ENCODE measurements around the gene ASPHD1.

DNA sequence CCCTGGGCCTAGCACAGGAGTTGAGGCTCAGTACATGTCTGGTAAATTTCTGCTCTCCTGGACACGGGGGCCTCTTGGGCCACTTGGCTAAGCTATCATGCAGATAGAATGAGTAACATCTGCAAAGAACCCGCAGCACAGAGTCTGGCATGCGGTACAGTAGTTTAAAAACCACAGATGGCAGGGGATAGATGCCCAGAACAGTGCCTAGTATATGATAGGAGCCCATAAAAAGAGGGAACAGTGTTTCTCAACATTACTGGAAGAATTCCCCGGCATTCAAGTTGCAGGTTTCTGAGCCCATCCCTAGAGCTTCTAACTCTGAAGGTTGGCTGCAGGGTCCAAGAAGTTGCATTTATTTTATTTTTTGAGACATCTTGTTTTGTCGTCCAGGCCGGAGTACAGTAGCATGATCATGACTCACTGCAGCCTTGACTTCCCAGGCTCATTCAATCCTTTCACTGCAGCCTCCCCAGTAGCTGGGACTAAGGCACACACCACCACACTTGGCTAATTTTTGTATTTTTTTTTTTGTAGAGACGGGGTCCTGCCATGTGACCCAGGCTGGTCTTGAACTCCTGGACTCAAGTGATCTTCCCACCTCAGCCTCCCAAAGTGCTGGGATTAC is 43.0 kb upstream of the ASPHD1 start:
- TF ChIP-seq, protein P1, sequence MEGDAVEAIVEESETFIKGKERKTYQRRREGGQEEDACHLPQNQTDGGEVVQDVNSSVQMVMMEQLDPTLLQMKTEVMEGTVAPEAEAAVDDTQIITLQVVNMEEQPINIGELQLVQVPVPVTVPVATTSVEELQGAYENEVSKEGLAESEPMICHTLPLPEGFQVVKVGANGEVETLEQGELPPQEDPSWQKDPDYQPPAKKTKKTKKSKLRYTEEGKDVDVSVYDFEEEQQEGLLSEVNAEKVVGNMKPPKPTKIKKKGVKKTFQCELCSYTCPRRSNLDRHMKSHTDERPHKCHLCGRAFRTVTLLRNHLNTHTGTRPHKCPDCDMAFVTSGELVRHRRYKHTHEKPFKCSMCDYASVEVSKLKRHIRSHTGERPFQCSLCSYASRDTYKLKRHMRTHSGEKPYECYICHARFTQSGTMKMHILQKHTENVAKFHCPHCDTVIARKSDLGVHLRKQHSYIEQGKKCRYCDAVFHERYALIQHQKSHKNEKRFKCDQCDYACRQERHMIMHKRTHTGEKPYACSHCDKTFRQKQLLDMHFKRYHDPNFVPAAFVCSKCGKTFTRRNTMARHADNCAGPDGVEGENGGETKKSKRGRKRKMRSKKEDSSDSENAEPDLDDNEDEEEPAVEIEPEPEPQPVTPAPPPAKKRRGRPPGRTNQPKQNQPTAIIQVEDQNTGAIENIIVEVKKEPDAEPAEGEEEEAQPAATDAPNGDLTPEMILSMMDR (conservative IDR thresholded peaks at IDR 0.05 in 1 of 2, IDR thresholded peaks at IDR 0.05 in 1 of 2; ENCODE audit: low read depth in 1 of 2, low read length in 2 of 2): no peak
- no peak for TF ChIP-seq EZH2 (IDR thresholded peaks at IDR 0.05; ENCODE audit: low read length, missing control alignments)
